Fibroblast of mammary gland (primary cell): ENCODE measurements around the gene LACTB.

Source experiments
- DNase-seq: peaks from one replicate; pipeline ENCODE4 v3.0.0-alpha.2; 2010; ENCODE audit warnings: low read depth
- H3K4me3 ChIP-seq: 2 replicates; pipeline ENCODE4 v1.5.1; 2011; ENCODE audit warnings: low read depth, mild to moderate bottlenecking, low read length, moderate library complexity; ENCODE audit not compliant: control insufficient read depth
- CTCF ChIP-seq: conservative IDR thresholded peaks from 2 replicates; pipeline ENCODE4 v1.5.1; 2011; ENCODE audit warnings: low read depth, low read length, inconsistent platforms; ENCODE audit not compliant: control insufficient read depth, insufficient read depth

The LACTB gene

GRCh38 chr15:63075984-63076713 lies 45.5 kb upstream of the LACTB start:
- TF ChIP-seq CTCF, result no peak
- DNase-seq, result no peak
- H3K4me3 ChIP-seq, result no peak overlapping the region

GRCh38 chr15:63076714-63077046 lies 45.0 kb upstream of the LACTB start:
- H3K4me3 ChIP-seq, result no peak overlapping the region
- no peak for DNase-seq
- TF ChIP-seq CTCF, result no peak

- no peak overlapping the region for H3K4me3 ChIP-seq
- DNase-seq, result no peak
- TF ChIP-seq CTCF, result no peak
Observed at GRCh38 chr15:63077952-63078351, 43.7 kb upstream of the LACTB start.

- no peak for TF ChIP-seq CTCF
Observed at GRCh38 chr15:63079947-63080626, 41.6 kb upstream of the LACTB start.

GRCh38 chr15:63080634-63081250 lies 40.9 kb upstream of the LACTB start:
- H3K4me3 ChIP-seq, result no peak overlapping the region
- no peak for DNase-seq
- no peak for TF ChIP-seq CTCF

More at GRCh38 chr15:63079947-63080626, 41.6 kb upstream of the LACTB start:
- DNase-seq, result peak; percentile 64
- no peak overlapping the region for H3K4me3 ChIP-seq

GRCh38 chr15:63082366-63082765 lies 39.3 kb upstream of the LACTB start:
- TF ChIP-seq CTCF, result no peak
- no peak for DNase-seq

More at GRCh38 chr15:63082366-63082765, 39.3 kb upstream of the LACTB start:
- H3K4me3 ChIP-seq, result no peak overlapping the region
